ENCODE measurements around the gene AHCY.

GRCh38 chr20:34328928-34329677 is 25.9 kb upstream of the AHCY start:
- TF ChIP-seq GATA2 (IDR thresholded peaks at IDR 0.05; ENCODE audit: low read depth, low read length) (no peak), GATA3 (IDR thresholded peaks at IDR 0.05; ENCODE audit: low read depth, low read length) (no peak)
